ENCODE data around the gene P2RY14. TPM values are rescaled to one million over a fixed set of nuclear protein-coding genes. Genes with fewer than 3 reads are reported as not detected.

Gene P2RY14
- total and polyA plus RNA-seq, 2 donors (not counting 3 experiments of a cell fraction or from before 2014, with no cell fraction given): not detected

GRCh38 chr3:151196434-151196833, 81.9 kb downstream of the P2RY14 start:
- Histone ChIP-seq H3K9me3 (replicated peaks; ENCODE audit: control insufficient read depth, insufficient read depth, low read length) (no peaks in the 10 kb centered on the region), H3K27ac (ENCODE audit: insufficient read depth, low read depth, low read length) (no peak overlapping the region), H3K9ac (replicated peaks; ENCODE audit: extremely low read depth, insufficient read depth, low read length) (no peak overlapping the region), H3K4me3 (replicated peaks in 1 of 3; ENCODE audit: insufficient read depth in 1 of 3, low read depth in 1 of 3, low read length in 3 of 3) (no peak overlapping the region), H3K36me3 (ENCODE audit: control insufficient read depth in 2 of 2, extremely low read depth in 1 of 2, insufficient read depth in 2 of 2, low read length in 2 of 2) (no peaks in the 10 kb centered on the region), H3K27me3 (ENCODE audit: control insufficient read depth in 2 of 2, insufficient read depth in 2 of 2, low read length in 2 of 2) (no peaks in the 10 kb centered on the region), H4K20me1 (replicated peaks; ENCODE audit: control insufficient read depth, extremely low read depth, insufficient read depth, low read length) (no peaks in the 10 kb centered on the region), H3K4me1 (ENCODE audit: control insufficient read depth, extremely low read depth, insufficient read depth, low read length) (no peaks in the 10 kb centered on the region), H3K4me2 (ENCODE audit: insufficient read depth, low read length) (no peak overlapping the region), H3K79me2 (ENCODE audit: control insufficient read depth, insufficient read depth, low read length) (no peaks in the 10 kb centered on the region), H3K9me1 (replicated peaks; ENCODE audit: control insufficient read depth, extremely low read depth, insufficient read depth, low read length) (no peaks in the 10 kb centered on the region), H2AFZ (ENCODE audit: low read depth, low read length) (no peak overlapping the region)
- ChIA-PET POLR2A (no interaction called here), CTCF (interaction anchor here (1.0 to 3.1 kb wide), 5 partner anchors 11 to 131 kb away, joined by 3 to 11 read pairs (median 5); no protein-coding TSS in a partner anchor)
- FAIRE-seq (no peak), DNase-seq (ENCODE audit: low read depth, low spot score) (no peak)
- TF ChIP-seq JUN (IDR thresholded peaks at IDR 0.05; ENCODE audit: borderline replicate concordance, insufficient read depth, insufficient read length, low read depth): no peak
- TF ChIP-seq POLR2A (IDR thresholded peaks at IDR 0.05; ENCODE audit: low read depth, low read length): no peak
- TF ChIP-seq GATA2 (IDR thresholded peaks at IDR 0.05; ENCODE audit: insufficient read depth, insufficient read length, low read depth, low read length): no peak
- no peak for TF ChIP-seq EZH2 (IDR thresholded peaks at IDR 0.05; ENCODE audit: borderline replicate concordance, low read depth, low read length, severe bottlenecking)
- TF ChIP-seq, protein P1, sequence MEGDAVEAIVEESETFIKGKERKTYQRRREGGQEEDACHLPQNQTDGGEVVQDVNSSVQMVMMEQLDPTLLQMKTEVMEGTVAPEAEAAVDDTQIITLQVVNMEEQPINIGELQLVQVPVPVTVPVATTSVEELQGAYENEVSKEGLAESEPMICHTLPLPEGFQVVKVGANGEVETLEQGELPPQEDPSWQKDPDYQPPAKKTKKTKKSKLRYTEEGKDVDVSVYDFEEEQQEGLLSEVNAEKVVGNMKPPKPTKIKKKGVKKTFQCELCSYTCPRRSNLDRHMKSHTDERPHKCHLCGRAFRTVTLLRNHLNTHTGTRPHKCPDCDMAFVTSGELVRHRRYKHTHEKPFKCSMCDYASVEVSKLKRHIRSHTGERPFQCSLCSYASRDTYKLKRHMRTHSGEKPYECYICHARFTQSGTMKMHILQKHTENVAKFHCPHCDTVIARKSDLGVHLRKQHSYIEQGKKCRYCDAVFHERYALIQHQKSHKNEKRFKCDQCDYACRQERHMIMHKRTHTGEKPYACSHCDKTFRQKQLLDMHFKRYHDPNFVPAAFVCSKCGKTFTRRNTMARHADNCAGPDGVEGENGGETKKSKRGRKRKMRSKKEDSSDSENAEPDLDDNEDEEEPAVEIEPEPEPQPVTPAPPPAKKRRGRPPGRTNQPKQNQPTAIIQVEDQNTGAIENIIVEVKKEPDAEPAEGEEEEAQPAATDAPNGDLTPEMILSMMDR (IDR thresholded peaks at IDR 0.05; ENCODE audit: extremely low read depth in 1 of 2, insufficient read depth in 1 of 2, low read depth in 1 of 2, low read length in 2 of 2): no peak
- no peak for TF ChIP-seq MYC (IDR thresholded peaks at IDR 0.05; ENCODE audit: low read depth, low read length)
- no peak for TF ChIP-seq POLR2AphosphoS5 (IDR thresholded peaks at IDR 0.05; ENCODE audit: insufficient read depth, low read depth, low read length)
- TF ChIP-seq MAX (IDR thresholded peaks at IDR 0.05; ENCODE audit: insufficient read depth, insufficient read length): no peak
- no peak for TF ChIP-seq FOS (IDR thresholded peaks at IDR 0.05; ENCODE audit: borderline replicate concordance, insufficient read depth, low read length)
- intact Hi-C loops (cut with micrococcal nuclease) (no loop called here), dilution Hi-C loops (cut with MboI; ENCODE audit: extremely low pct_ligation_motif_present, low sequenced_read_pairs) (no loop called here)
- no TSS peak for BruUV-seq (replicated peaks)

All from endothelial cell of umbilical vein (primary cell).